ENCODE data around the gene MEI1.
"Not testable (repeated sequence)": the region's sequence is repeated elsewhere in the genome, so short reads cannot be mapped to it uniquely, and the experiment has no call there.

The MEI1 gene

DNA sequence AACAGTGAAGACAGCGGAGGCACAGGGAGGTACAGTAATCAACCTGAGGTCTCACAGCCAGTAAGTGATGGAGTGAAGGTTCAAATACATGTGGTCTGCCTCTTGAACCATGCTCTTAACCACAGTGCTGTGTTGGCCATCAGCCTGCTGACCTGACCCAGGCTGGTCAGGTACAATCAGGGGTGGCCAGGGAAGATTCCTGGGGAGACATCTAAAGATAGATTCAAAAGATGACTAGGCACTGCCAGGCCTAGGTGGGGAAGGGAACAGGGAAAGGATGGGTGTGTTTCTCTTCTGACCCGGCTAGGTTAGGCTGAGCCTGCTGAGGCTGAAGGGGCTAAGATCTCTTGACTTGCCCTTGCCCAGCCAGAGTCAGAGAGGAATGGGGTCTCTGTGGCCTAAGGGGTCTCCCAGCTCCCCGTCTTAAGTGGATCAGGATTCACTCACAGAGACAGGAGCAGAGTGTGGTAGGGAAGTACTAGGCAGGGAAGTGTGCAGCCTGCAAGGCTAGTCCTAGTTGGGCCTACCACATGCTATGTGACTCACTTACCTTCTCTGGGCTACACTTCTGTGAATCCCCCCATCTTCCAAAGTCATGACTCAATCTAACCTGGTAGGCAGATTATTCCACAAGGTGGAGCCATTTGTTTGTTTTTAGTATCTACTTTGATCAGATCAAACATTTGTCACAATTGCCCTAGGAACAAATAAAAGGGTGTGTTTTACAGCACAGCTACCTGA, 123.2 kb downstream of the MEI1 start:
- FAIRE-seq = no peak

DNA sequence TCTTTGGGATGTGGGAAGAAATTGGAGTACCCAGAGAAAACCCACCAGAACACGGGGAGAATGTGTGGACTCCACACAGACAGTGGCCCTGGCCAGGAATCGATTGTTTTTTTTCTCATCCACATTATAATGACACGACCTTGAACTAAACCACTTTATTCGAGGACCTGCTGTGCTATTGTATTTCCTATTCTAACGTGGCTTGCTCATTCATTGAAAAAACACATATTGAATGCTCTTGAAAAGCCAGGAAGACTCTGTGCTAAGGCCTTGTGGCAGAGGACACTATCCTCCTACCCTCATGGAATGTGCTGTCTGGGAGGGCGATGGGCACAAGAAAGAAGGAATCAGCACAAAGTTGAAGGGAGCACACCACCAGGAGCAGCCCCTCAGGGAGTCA, 124.5 kb downstream of the MEI1 start:
- no peak for FAIRE-seq

DNA sequence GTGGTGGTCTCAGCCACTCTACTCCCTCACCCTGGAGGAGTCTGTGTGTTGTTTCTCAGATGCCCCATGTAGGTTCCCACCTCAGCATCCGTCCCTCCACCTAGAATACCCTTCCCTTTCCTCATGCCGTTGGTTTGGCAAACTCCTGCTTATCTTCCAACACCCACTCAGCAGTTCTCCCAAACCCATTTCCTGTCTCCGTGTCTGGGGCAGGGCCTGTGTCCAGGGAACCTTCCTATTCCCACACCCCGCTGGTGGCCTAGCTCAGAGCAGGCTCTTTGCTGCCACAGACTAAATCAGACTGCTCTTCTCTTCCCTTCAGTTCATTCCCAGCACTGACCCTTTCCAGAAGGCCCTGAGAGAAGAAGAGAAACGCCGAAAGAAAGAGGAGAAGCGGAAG, 126.1 kb downstream of the MEI1 start:
- FAIRE-seq = no peak

DNA sequence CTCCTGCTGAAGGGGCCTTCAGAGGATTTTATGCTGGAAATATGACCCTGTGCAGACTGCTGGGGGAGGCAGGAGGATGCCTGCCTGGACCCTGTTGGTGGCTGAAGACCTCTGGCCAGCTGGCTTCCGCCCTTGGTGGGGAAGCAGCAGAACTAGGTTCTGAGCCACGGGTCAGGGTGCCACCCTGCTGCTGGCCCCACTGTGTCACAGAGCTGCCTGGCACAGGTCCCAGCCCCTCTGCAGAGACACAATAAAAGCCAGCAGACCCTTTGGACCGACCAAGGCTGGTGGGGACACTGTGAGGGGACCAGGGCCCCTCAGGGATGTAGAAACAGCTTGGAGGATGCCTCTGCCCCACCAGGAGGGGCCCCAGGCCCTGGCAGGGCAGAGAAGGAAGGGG, 126.7 kb downstream of the MEI1 start:
- no peak for FAIRE-seq

DNA sequence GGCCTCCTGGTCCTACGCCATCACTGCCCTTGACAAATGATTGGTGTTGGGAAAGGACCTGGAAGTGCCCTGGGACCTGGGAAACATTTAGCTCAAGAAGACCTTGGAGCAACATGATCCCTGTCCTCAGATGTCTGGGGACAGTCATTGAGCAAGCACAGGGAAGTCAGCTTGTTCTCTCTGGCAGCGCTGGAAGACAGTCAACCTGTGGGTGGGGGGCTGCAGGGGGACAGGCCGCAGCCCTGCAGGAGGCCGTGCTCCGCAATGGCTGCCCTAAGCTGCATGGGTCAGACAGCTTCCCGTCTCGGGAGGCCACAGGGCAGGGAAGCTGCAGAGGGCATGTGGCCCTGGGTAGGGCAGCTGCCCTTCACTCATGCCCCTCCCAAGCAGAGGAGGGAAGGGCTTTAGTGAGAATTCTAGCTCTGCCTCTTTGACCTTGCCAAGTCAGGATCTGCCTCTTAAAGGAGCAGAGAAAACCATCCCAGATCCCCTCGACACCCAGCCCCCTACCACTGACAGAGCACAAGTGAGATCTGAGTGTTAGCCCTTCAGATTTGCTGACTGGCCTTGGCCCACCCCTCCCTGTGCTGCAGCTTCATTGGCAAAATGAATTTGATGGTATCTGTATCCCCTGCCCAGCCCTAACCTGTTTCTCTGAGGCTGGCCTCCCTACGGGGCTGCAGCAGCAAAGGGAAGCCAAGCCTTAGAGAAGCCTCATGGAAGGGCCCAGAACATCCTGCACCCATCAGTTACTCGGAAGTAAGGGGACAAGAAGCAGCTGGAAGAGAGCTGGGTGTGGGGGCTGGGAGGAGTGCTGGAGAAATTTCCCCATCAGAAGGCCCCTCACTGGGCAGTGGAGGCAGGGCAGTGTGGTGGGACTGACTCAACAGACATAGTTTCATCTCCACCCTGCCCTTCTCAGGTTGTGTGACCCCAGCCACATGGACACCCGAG, 127.4 kb downstream of the MEI1 start:
- FAIRE-seq = no peak

DNA sequence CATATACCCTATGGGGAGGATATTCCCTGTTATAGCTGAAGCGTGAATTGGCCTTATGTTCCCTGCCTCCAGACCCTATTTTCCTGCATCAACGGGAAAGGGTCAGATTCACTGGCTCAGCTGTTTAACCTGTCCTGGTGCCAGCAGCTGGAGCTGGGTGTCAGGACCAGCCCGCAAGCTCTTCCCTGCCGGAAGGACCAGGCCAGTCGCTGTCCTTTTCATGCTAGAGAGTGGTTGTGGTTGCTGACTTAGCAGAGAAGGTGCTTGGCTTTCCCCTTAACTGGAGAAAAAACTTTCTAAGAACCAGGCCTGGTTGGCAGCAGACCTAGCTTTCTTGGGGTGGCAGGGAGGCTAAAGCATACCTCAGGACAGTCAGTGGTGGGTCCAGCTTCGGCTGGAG, 128.4 kb downstream of the MEI1 start:
- FAIRE-seq = no peak

DNA sequence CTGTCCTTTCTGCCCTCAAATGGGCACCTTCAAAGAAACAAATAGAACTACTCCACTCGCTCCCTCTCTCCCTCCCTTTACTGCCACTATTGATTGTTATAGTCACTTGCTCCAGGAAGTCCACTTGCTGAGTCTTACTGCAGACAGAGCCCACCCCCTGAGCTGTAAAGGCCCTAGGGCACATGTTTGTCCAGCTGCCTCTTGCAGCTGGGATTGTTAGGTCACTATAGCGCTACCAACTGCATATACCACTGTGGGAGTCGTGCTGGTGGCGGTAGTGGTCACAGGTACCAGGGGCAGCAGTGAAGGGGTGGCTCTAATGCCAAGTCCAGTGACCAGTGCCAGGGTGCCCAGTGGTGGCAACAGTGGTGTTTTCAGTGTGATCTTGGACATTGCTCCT, 129.2 kb downstream of the MEI1 start:
- FAIRE-seq = no peak

DNA sequence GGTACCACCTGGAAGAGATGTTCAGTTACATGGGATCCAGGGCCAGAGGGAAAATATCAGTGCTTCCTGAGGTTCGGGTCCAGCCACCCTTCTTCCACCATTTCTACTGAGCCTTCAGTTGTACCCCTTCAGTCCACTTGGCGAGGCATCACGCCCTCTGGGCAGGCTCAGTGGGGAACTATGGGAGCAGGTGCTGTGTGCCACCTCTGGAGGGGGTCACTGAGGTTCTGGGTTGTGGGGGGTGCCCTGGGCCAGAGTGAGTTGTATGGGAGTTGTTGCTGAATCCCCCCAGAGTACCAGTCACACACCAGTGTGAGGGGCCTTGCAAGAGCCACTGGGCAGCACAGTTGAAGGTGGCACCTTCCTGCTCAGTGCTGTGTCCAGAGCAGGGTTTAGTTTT, 130.9 kb downstream of the MEI1 start:
- no peak for FAIRE-seq

DNA sequence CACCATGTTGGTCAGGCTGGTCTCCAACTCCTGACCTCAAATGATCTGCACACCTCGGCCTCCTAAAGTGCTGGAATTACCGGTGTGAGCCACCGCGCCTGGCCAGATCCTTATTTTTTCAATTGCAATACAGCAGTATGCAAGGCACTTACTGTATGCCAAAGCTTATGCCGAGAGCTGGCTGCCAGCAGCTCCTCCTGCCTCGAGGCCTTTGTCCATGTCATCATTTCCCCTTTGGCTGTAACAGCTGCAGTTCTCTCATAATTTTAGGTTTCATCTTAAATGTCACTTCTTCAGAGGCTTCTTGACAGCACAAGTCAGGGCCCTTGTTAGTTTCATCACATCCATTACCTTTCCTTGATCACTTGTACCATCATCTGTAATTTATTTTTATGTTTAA, 132.1 kb downstream of the MEI1 start:
- no peak for FAIRE-seq

DNA sequence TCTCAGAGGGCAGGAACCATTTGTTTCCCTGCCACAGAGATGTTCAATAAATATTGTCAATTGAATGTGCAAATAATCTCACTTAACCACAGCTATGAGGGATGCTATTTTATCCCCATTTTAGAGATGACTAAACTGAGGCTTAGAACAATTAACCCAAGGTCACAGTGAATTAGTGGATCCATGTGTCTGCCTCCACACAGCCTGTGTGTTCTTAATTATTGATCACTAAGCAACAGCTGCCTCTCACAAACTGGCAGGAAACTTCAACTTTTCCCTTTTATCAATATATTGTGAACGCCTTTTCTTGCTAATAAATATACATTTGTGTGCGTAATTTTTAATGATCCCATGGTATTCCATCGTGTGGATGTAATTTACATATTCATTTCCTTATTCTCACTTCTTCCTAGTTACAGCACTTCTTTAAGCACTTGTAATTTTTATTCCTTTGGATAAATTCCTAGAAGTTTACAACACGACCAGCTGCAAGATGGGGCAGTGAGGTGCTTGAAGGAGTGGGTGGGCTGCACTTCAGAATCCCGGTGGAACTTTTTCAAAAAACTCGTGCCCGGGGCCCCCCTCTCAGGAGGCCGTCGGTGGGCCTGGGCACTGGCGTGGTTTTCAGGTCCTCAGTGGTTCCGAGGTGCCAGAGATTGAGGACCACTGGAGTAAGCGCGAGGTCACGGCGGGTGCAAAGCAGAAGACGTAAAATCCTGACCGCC, 132.7 kb downstream of the MEI1 start:
- FAIRE-seq = no peak

DNA sequence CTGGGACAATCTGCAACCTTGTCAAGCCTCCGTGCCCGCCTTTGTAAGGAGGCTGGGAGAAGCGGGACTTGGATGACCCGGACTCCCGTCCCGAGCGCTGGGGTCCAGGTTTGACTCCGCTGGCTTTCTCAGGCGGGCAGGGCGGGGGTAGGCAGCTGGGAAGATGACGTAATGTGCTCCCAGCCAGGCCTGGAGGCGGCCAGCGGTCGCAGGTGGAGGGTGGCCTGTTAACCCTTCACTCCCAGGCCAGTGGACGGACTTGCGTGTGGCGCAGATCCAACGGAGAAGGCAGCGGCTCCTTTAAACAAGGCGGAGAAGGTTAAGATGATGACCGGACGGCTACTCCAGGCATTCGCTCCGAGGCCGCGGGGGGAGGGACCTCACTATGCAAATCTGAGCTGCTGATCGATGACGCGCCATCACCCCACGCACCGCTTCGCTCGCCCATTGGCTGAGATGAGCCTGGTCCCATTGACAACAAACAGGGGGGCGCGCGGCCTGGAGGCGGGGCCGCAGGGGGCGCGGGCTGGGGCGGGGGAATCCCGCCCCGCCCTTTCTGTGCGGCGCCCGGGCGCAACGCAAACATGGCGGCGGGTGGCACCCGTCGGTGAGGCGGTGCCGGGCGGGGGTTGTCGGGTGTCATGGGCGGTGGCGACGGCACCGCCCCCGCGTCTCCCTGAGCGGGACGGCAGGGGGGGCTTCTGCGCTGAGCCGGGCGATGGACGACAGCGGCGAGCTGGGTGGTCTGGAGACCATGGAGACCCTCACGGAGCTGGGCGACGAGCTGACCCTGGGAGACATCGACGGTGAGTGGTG, 133.5 kb downstream of the MEI1 start, which contains the start of gene SREBF2:
SREBF2 (plus strand) TSS at position 553 of the 816 bp plus-strand sequence; CDS start at position 719, 166 bp downstream.
- peak; percentile 90 for FAIRE-seq

DNA sequence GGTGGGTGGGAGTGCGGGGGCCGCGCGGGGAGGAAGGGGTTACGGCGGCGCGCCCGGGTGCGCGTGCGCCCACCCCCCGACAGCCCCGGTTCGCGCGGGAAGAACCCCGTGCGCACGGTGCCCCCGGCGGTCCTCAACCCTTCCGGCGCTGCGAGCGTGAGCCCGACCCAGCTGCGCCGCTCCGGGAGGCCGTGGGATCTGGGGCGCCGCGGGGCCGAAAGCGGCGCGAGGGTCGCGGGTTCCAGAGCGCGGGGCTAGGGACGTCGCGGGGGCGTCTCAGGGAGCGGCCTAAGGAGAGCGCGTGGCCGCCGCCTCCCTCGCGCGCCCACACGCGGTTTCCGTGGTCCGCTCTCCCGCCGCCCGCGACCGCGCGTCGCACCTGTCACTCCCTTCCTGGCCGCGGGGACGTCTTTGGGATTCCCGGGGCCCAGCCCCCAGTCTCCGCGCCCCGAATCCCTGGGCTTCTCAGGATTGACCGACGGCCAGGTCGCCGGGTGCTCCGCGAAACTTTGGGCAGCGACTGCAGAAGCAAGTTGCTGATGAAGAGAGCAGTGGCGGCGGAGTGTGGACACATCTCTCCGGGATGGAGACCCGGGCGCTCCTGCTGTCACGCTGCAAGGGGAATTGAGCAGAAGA, 134.2 kb downstream of the MEI1 start:
- no peak for FAIRE-seq

DNA sequence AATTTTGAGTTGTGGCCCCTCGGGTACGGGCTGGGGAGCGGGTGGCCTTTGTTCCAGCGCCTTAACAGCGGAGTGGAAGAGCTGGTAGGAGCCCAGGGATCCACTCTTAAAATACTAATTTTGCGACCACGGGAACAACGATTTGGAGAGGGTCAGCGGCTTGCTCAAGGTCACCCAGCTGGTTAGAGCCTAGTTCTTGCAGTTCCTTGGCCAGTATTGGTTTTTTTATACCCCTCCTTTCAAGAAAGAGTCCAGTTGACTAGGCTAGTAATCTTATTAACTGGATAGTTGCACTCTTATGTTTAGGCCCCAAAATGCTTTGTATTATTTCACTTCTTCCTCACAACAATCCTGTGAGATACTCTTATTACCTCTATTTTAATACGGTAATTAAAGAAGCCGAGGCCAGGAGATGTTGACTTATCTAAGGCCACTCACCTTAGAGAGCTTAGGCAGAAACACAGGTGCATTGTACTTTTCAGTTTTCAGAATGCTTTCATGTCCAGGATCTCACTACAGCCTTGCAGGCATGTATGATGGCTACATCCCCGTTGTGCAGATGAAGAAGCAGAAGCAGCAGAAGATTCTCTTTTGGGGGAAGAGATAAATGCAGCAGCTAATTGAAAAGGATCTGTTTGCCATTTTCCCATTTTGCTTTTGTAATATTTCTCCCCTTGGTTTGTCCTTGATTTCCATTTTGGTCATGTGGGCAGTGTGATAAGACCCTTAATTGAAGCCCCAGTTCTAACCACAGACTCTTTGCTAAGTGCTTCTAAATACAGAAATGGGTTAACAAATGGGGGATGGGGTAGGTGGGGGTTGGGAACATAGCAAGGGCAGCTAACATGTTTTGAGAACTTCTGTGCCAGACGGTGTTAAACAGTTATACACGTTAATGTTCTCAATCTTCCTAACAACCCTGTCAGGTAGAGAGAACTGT, 135.0 kb downstream of the MEI1 start:
- FAIRE-seq = no peak

DNA sequence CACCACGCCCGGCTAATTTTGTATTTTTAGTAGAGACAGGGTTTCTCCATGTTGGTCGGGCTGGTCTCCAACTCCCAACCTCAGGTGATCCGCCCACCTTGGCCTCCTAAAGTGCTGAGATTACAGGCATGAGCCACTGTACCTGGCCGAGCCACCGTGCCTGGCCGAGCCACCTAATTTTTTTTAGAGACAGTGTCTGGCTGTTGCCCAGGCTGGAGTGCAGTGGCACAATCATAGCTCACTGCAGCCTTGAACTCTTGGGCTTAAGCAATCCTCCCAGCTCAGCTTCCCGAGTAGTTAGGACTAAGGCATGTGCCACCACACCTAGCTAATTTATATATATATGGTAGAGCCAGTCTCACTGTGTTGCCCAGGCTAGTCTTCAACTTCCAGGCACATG, 136.2 kb downstream of the MEI1 start:
- FAIRE-seq = not testable (repeated sequence)

DNA sequence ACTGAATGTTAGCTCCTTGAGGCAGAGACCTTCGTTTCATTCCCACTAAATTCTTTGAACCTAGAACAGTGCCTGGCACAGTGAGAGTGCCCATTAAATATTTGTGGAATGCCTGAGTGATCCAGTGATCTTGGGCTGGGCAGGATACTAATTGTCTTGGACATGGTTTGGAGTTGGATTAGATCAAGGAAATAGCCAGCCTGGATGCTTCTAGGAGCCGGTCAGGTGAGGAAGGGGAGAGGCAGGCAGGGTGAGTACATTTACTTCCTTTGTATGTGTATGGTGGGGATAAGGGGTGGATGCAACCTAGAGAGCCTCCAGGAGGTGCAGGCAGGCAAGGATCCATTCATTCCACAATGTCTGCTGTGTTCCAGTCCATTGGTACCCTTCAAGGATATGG, 137.2 kb downstream of the MEI1 start:
- FAIRE-seq = no peak

DNA sequence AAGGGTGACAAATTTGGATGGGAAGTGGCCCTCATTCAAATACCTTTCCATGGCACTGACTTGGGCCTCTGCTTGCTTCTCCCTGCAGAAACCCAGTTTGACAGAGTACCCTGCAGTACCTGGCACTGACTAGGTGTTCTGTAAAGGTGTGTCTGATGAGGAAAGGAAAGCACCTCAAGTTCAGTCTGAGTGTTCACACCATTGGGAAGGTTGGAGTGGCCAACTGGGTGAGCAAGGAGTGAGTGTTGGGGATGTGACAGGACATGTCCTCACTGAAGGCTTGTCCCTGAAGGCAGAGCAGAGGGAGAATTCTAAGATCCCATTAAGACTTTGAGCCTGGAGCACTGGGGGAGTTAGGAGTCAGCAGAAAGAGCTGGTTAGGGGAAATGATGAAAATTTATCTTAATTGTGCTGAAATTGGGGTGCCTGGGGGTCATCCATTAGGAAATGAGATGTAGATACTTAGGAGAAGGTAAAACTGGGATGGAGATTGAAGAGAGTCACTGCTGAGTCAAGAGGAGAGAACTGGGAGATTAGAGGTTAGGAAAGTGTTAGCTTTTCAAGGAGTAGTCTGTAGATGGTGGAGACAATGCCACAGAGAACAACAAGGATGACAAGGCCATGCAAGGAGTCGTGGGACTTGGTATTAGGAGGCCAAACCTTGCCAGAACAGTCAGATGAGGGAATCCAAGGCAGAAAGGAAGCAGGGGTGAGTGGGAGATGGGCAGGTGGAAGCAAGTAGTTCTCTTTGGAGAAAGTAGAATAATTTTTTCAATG, 139.7 kb downstream of the MEI1 start:
- FAIRE-seq = no peak

DNA sequence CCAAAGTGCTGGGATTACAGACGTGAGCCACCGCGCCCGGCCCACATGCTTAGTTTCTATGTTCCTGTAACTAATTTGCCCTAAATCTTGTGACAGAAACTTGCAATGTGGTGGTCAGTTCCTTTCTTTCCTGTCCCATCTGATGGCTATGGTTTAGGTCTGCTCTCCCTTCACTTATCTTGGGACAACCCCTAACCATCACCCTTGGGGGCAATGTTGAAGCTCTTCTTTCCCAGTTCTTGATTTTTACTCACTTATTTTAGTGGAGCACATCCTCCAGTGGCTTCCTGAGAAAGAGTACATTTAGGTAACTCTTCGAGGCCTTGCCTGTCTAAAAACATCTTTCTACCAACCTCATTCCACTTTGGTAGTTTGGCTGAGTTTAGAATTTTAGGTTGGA, 140.9 kb downstream of the MEI1 start:
- FAIRE-seq = no peak

DNA sequence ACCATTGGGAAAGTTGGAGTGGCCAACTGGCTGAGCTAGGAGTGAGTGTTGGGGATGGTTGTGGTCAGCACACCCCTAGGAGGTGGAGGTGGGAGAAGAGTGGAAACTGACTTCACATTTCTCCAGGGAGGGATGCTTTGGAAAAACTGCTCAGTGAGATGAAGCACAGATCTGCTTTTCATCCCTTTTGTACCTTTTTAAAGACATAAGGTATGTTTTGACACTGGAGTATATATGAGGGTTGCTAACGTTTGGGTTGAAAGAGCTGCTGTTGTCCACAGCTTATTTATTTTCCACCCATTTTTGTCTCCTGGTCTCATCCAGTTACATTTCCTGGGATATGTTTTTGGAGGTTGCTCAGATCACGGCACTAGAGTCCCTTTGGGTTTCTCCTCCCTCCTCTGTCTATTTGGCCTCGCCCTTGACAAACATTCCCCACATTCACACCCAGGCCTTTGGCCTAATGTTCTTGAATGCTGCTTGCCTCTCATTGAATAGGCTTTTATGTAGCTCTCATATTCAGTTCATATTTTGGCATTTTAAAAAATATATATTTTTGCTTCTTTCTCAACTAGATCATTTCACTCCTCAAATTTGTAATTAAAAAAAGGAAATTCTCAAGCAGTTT, 141.9 kb downstream of the MEI1 start:
- FAIRE-seq = no peak
